Tongue (tissue), 2 donors: ENCODE measurements around the gene AHRR. TPM values are rescaled to one million over a fixed set of nuclear protein-coding genes. Genes with fewer than 3 reads are reported as not detected.
"Not testable (repeated sequence)": the region's sequence is repeated elsewhere in the genome, so short reads cannot be mapped to it uniquely, and the experiment has no call there.

Experiments used
- DNase-seq: peaks from one replicate; pipeline ENCODE4 v3.0.0-alpha.2; 2015
- total RNA-seq: library from RNA; depleted of rRNA; stranded (reverse); fragments of >200 nt; gene quantifications from one replicate; pipeline ENCODE4 v1.2.3, GENCODE V29; 2014

AHRR gene
- total RNA-seq, 1 donor from 2014 or later: 8.2 TPM

DNA sequence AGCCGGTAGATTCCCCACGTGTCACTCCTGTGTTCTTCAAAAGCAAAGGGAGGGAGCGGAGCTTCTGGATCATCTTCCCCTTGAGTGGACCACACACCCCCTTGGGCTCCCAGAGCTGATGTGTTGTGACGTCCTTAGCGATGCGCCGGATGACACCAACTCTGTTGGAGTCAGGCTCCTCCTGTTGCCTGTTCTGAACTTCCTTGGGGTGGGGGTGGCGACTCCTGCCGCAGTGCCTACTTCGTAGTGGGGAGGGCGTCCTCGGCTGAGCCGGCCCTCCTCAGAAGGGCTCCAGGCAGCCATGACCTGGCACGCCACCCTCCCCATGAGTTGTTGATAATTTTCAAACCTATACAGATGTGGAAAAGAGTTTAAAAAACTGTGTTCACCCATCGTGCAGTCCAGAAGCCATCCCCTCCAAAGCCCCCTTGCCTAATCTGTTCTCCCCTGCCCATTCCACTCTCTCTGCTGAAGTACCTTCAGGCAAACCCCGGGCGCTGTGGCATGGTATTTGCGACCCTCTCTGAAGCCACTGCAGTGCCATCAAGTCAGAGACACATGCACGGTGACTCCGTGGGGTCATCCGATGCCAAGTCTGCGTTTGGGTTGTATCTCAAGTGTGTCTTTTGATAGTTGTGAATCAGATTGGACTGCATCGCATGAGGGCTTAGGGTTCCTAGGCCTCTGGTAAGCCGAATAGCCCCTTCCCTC is 138.2 kb downstream of the AHRR start:
- no peak for DNase-seq

GRCh38 chr5:460273-460625 is 138.7 kb downstream of the AHRR start:
- no peak for DNase-seq

DNA sequence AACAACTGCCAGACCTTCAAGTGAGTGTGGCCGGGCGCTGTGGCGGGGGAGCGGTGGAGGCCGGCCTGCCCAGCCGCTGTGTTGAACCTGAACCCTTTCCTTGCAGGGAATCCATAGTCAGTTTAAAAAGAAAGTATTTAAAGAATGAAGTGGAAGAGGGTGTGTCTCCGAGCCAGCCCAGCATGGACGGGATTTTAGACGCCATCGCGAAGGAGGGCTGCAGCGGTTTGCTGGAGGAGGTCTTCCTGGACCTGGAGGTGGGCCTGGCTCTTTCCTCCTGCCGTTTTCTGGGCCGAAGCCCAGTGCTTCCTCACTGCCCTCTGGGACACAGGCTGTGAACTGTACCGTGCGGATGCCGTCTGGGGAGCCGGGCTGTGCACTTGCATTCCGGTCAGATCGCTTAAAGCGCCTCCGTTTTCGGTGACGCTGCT is 140.6 kb downstream of the AHRR start:
- no peak for DNase-seq

DNA sequence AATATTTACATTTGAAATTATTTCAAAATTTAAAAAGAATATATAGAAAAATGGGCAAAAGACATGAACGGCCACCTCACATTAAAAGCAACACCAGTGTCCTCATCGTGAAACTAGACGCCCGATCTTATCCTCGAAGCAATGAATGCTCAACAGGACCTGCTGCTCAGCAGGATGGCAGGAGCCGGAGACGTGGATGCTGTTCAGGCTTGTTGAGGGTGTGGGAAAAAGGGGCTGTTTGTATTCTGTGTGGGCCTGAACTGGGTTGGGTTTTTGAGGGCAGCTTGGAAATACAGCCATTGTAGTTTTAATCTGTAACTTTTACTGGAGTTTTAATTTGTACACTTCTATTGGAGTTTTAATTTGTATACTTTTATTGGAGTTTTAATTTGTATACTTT is 141.8 kb downstream of the AHRR start:
- DNase-seq: no peak

GRCh38 chr5:463952-464351 is 142.4 kb downstream of the AHRR start:
- DNase-seq: no peak

GRCh38 chr5:464446-464842 is 142.9 kb downstream of the AHRR start:
- no peak for DNase-seq

- DNase-seq: no peak
These were observed 143.5 kb downstream of the AHRR start for GRCh38 chr5:464843-465590.

- DNase-seq: no peak
These were observed 144.3 kb downstream of the AHRR start for GRCh38 chr5:465591-466403.

- no peak for DNase-seq
These were observed 145.3 kb downstream of the AHRR start for GRCh38 chr5:466661-467310.

DNA sequence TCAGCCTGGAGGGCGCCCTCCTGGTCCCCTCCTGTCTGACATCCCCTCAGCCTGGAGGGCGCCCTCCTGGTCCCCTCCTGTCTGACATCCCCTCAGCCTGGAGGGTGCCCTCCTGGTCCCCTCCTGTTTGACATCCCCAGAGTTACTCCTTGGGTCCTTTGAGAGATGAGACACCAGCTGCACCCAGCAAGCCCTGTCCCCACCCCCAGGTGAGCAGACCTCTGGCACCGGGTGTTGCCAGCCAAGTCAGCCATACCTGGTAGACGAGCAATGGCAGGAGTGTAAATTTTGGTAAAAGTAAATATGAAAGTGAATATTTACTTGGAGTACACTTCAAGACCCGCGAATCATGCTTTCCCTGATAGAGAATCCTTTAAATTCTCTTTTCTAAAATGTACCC is 146.9 kb downstream of the AHRR start:
- no peak for DNase-seq

DNA sequence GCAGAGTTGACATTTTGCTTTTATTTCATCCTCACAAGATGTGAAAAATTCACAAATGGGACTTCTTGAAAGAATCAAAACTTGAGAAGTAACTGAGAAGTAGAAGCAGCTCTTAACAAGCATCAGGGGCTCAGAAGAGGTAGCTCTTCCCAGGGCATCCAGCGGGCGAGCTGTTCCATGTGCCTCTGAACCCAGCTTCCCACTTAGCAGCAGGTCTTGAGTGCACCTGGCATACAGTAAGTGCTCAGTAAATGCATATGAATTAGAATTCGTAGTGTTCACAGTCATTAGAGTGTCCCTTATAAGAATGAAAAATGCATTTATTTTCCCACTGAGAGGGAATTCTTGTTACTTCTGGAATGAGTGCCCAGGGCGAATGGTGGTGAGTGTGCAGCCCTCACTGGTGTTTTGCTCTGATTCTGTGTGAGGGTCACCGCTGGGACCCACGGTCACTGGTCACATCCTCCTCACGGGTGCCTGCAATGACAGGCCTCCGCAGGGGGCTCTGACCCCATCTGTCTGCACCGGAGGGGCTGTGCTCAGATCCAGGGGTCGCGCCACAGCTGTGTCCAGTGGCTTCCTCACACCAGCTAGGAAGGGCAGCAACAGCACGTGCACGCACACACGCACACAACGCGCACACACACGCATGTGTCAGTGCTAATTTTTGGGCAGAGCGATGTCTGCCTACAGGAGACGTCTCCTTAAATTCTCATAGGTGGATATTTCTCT is 148.4 kb downstream of the AHRR start:
- DNase-seq: no peak

GRCh38 chr5:470961-471749 is 149.6 kb downstream of the AHRR start:
- no peak for DNase-seq

DNA sequence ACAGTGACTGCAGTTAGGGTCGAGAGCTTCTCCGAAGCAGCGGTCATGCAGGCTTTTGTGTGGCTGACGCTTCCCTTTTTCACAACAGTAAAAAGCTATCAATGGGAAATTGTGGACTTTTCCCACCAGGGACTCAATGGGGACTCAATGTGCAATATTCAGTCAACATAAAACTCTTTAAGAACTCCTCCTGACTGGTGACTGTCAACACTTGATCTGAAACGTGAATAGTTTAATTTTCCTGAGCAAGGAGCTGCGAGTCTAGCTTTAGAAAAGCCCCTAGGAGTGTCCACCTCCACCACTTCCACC is 150.2 kb downstream of the AHRR start:
- no peak for DNase-seq

GRCh38 chr5:472076-472655 is 150.7 kb downstream of the AHRR start:
- DNase-seq: peak; percentile 14

- DNase-seq: peak; percentile 93
These were observed 151.4 kb downstream of the AHRR start for GRCh38 chr5:472656-473550.

DNA sequence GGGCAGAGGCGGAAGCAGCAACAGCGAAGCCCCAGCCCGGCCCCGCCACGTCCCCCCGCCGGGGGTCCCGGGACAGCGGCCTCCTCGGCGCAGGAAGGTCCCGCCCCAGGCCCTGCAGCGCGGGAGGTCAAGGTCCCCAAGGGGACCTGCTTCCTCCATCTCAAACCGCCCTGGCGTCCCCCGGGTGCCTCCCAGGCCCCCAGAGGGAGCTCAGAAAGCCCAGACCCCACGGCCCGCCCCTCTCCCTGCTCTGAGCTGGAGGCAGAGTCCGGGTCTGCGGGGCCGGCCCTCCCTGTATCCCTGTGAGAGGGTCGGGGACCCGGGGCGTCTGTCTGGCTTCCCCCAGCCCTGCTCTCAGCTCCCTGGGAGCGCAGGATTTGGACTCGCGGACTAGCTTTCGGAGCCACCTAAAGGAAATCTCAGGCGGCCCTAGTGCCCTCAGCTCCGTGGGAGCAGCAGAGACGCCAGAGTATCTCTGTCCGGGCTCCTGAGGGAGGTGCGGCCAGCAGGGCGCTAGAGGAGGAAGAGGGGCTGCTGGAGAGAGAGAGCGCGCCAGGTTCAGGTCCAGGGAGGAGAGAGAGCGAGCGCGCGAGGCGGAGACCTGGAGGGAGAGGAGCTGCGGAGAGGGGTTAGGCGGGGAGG is 152.2 kb downstream of the AHRR start:
- peak; percentile 38 for DNase-seq

- not testable (repeated sequence) for DNase-seq
These were observed 152.8 kb downstream of the AHRR start for GRCh38 chr5:474232-474839.

DNA sequence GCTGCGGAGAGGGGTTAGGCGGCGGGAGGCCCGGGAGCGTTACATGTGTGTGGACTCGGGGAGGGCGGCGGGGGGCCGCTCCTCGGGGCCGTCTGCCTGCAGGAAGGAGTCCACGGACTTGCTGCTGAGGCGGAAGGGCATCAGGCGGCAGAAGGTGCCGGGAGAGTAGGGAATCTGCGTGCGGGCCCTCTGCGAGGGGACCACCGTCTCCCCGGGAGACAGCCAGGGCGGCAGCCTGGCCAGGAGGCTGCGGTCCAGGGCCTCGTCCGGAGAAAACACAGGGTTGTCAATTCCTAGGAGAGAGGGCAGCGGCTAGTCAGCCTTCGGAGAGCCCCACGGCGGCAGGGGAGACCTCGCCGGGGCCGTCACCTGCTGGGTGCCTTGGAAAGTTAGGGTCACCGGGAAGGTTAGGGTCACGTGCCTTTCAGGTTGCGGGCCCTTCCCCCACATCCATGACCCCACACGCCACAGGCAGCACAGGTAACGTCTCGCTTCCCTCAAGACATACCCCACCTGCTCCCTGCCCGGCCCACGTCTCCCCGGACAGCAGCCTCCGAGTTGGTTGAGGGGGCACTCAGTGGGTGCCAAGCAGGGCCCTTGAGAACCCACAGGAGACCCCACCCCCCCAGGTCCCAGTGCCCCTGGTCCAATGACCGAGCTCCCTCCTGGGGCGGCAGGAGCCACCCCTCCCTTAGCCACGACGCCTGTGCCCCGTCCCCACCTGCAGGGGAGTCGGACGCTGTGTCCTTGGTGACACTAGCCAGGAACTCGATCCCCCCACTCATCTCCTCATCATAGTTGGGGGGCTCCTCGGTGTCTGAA is 153.5 kb downstream of the AHRR start:
- DNase-seq: no peak
